ENCODE data around the gene RXRA.

Gene RXRA

GRCh38 chr9:134390947-134391318, 64.7 kb downstream of the RXRA start:
- no peak overlapping the region for H3K9ac ChIP-seq (ENCODE audit: low read length)
- no peaks in the 10 kb centered on the region; the same call in 1 of the 2 replicates for H3K27me3 ChIP-seq (ENCODE audit: low read length)
- TF ChIP-seq CTCF (IDR thresholded peaks at IDR 0.05; ENCODE audit: insufficient read depth, low read length, poor library complexity, severe bottlenecking) (no peak), EZH2phosphoT487 (conservative IDR thresholded peaks at IDR 0.05; ENCODE audit: low read length) (no peak)
- H3F3A ChIP-seq (ENCODE audit: insufficient read depth), result no peaks in the 10 kb centered on the region
- no peaks in the 10 kb centered on the region for H4K20me1 ChIP-seq (ENCODE audit: low read depth, low read length)
- no peak overlapping the region for H3K27ac ChIP-seq (ENCODE audit: low read depth, low read length)
- no peak overlapping the region for H3K4me3 ChIP-seq (ENCODE audit: insufficient read depth, low read length, poor library complexity, severe bottlenecking)
- H3K4me2 ChIP-seq (ENCODE audit: low read depth, low read length, poor library complexity, severe bottlenecking), result no peak overlapping the region
- no peaks in the 10 kb centered on the region for H3K36me3 ChIP-seq (ENCODE audit: low read length)
- H3K9me2 ChIP-seq (replicated peaks; ENCODE audit: insufficient read depth, low read length), result no peaks in the 10 kb centered on the region
- H2AFZ ChIP-seq (ENCODE audit: low read depth, low read length, severe bottlenecking), result no peak overlapping the region
- H3K9me3 ChIP-seq (ENCODE audit: insufficient read depth, low read length), result no peaks in the 10 kb centered on the region
- H3K79me2 ChIP-seq (ENCODE audit: insufficient read depth, low read length), result no peaks in the 10 kb centered on the region

- no peak overlapping the region for H3K9ac ChIP-seq (ENCODE audit: low read length)
- no peak overlapping the region for H3K4me3 ChIP-seq (ENCODE audit: insufficient read depth, low read length, poor library complexity, severe bottlenecking)
- H3K79me2 ChIP-seq (ENCODE audit: insufficient read depth, low read length), result no peaks in the 10 kb centered on the region
- H3K27me3 ChIP-seq (ENCODE audit: low read length), result no peaks in the 10 kb centered on the region; the same call in 1 of the 2 replicates
- no peaks in the 10 kb centered on the region for H3K9me2 ChIP-seq (replicated peaks; ENCODE audit: insufficient read depth, low read length)
- no peaks in the 10 kb centered on the region for H3K36me3 ChIP-seq (ENCODE audit: low read length)
- H2AFZ ChIP-seq (ENCODE audit: low read depth, low read length, severe bottlenecking), result no peak overlapping the region
- H3K27ac ChIP-seq (ENCODE audit: low read depth, low read length), result no peak overlapping the region
- no peaks in the 10 kb centered on the region for H3K9me3 ChIP-seq (ENCODE audit: insufficient read depth, low read length)
- H3K4me2 ChIP-seq (ENCODE audit: low read depth, low read length, poor library complexity, severe bottlenecking), result no peak overlapping the region
- H3F3A ChIP-seq (ENCODE audit: insufficient read depth), result no peaks in the 10 kb centered on the region
- H4K20me1 ChIP-seq (ENCODE audit: low read depth, low read length), result no peaks in the 10 kb centered on the region
- TF ChIP-seq EZH2phosphoT487 (conservative IDR thresholded peaks at IDR 0.05; ENCODE audit: low read length) (no peak), CTCF (IDR thresholded peaks at IDR 0.05; ENCODE audit: insufficient read depth, low read length, poor library complexity, severe bottlenecking) (no peak)
Observed at GRCh38 chr9:134391319-134392231, 65.3 kb downstream of the RXRA start.

DNA sequence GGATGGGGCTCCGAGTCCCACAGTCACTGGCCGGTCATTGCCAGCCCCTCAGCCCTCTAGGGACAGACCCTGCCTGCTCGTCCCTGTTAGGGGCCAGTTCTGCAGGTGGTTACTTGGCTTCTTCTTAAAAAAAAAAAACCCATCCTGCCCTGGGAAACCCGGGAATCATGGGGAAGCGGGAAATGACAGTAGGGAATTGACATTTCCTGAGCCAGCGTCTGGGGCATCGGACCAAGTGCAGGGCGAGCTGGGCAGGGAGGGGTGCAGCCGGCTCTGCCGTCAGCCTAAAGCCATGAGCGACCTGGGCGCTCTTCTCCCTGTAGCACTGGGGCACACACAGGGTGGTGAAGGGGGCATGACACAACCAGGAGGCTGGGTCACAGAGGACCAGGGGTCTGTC, 66.6 kb downstream of the RXRA start:
- Histone ChIP-seq H4K20me1 (ENCODE audit: low read depth, low read length) (no peaks in the 10 kb centered on the region), H3K36me3 (ENCODE audit: low read length) (no peaks in the 10 kb centered on the region), H3F3A (ENCODE audit: insufficient read depth) (no peaks in the 10 kb centered on the region), H3K9me3 (ENCODE audit: insufficient read depth, low read length) (no peaks in the 10 kb centered on the region), H3K4me3 (ENCODE audit: insufficient read depth, low read length, poor library complexity, severe bottlenecking) (no peak overlapping the region), H3K27ac (ENCODE audit: low read depth, low read length) (no peak overlapping the region), H3K27me3 (ENCODE audit: low read length) (no peaks in the 10 kb centered on the region; the same call in 1 of the 2 replicates), H3K9ac (ENCODE audit: low read length) (no peak overlapping the region), H2AFZ (ENCODE audit: low read depth, low read length, severe bottlenecking) (no peak overlapping the region), H3K9me2 (replicated peaks; ENCODE audit: insufficient read depth, low read length) (no peaks in the 10 kb centered on the region), H3K4me2 (ENCODE audit: low read depth, low read length, poor library complexity, severe bottlenecking) (no peak overlapping the region), H3K79me2 (ENCODE audit: insufficient read depth, low read length) (no peaks in the 10 kb centered on the region)
- TF ChIP-seq CTCF (IDR thresholded peaks at IDR 0.05; ENCODE audit: insufficient read depth, low read length, poor library complexity, severe bottlenecking) (no peak), EZH2phosphoT487 (conservative IDR thresholded peaks at IDR 0.05; ENCODE audit: low read length) (no peak)

All from SU-DHL-6 (cell line).